Amygdala (tissue), 56 donors: ENCODE data around the gene KAT6B.

Experiments
- DNase-seq, 56 donors: peaks; one replicate each; lab custom pipeline; 2025; lab: John Stamatoyannopoulos, UW

Gene KAT6B

GRCh38 chr10:74977072-74977471 is 150.7 kb downstream of the KAT6B start:
- no peak for DNase-seq

- no peak for DNase-seq
Observed at GRCh38 chr10:74977913-74978847, 151.8 kb downstream of the KAT6B start.

GRCh38 chr10:74981831-74982633 is 155.6 kb downstream of the KAT6B start:
- DNase-seq: no peak

- no peak for DNase-seq
Observed at GRCh38 chr10:74982634-74982982, 156.2 kb downstream of the KAT6B start.

GRCh38 chr10:74983383-74983782 is 157.0 kb downstream of the KAT6B start:
- no peak for DNase-seq

- DNase-seq: no peak
Observed at GRCh38 chr10:74987339-74988053, 161.1 kb downstream of the KAT6B start.

GRCh38 chr10:74988054-74988775 is 161.8 kb downstream of the KAT6B start:
- no peak for DNase-seq

- no peak for DNase-seq
Observed at GRCh38 chr10:74988832-74989561, 162.6 kb downstream of the KAT6B start.

GRCh38 chr10:74991435-74991834 is 165.0 kb downstream of the KAT6B start:
- no peak for DNase-seq

GRCh38 chr10:74992068-74992467 is 165.7 kb downstream of the KAT6B start:
- no peak for DNase-seq

GRCh38 chr10:74993649-74994048 is 167.2 kb downstream of the KAT6B start:
- no peak for DNase-seq

GRCh38 chr10:74994854-74995253 is 168.5 kb downstream of the KAT6B start:
- no peak for DNase-seq

GRCh38 chr10:74995806-74996205 is 169.4 kb downstream of the KAT6B start:
- no peak for DNase-seq

- no peak for DNase-seq
Observed at GRCh38 chr10:74997163-74997562, 170.8 kb downstream of the KAT6B start.

- no peak for DNase-seq
Observed at GRCh38 chr10:75000748-75001321, 174.4 kb downstream of the KAT6B start.

- no peak for DNase-seq
Observed at GRCh38 chr10:75001715-75002350, 175.4 kb downstream of the KAT6B start.

GRCh38 chr10:75002351-75002725 is 175.9 kb downstream of the KAT6B start:
- DNase-seq: no peak

GRCh38 chr10:75002967-75003594 is 176.7 kb downstream of the KAT6B start:
- no peak for DNase-seq
